Measurements from ENCODE around the gene UBAP1. TPM values are rescaled to one million over a fixed set of nuclear protein-coding genes. Genes with fewer than 3 reads are reported as not detected.
"Not testable (repeated sequence)": the region's sequence is repeated elsewhere in the genome, so short reads cannot be mapped to it uniquely, and the experiment has no call there.

UBAP1 gene
- 35.1 TPM for polyA plus RNA-seq (2013, experiment 1 of 2)
- polyA plus RNA-seq (2013, experiment 2 of 2): 32.3 TPM

- 0% methylated on average over 21 to 38 of the region's 48 CpGs for WGBS, 2 experiments (ENCODE audit: insufficient coverage in 2 of 2)
- H3K9me3 ChIP-seq (ENCODE audit: control insufficient read depth, low read length): no peaks in the 10 kb centered on the region
- peak within 1 kb of the TSS; percentile 95 for H3K27ac ChIP-seq (ENCODE audit: low read depth, low read length, severe bottlenecking)
- peaks cover 19% of the 10 kb centered on the region for H3K36me3 ChIP-seq (ENCODE audit: control insufficient read depth, insufficient read depth, low read length)
- H3K4me1 ChIP-seq (ENCODE audit: control insufficient read depth, insufficient read depth, low read length, poor library complexity, severe bottlenecking): no peaks in the 10 kb centered on the region
- peak within 1 kb of the TSS; percentile 82 for H3K4me3 ChIP-seq (ENCODE audit: extremely low read depth, insufficient read depth, low read length, poor library complexity, severe bottlenecking)
These were observed at the start of gene UBAP1 for GRCh38 chr9:34178436-34179212. TSS of gene UBAP1 (plus strand) at chr9:34179043. CDS start at chr9:34220915, 41,872 bp downstream.

- 93 to 98% methylated on average over 5 to 6 of the region's 7 CpGs for WGBS, 2 experiments (ENCODE audit: insufficient coverage in 2 of 2)
These were observed 47.3 kb upstream of the UBAP1 start for GRCh38 chr9:34131571-34131970.

GRCh38 chr9:34133436-34133949, 45.4 kb upstream of the UBAP1 start:
- Histone ChIP-seq H3K4me3 (ENCODE audit: extremely low read depth, insufficient read depth, low read length, poor library complexity, severe bottlenecking) (no peak overlapping the region), H3K27ac (ENCODE audit: low read depth, low read length, severe bottlenecking) (no peak overlapping the region), H3K36me3 (ENCODE audit: control insufficient read depth, insufficient read depth, low read length) (no peaks in the 10 kb centered on the region), H3K9me3 (ENCODE audit: control insufficient read depth, low read length) (no peaks in the 10 kb centered on the region), H3K4me1 (ENCODE audit: control insufficient read depth, insufficient read depth, low read length, poor library complexity, severe bottlenecking) (no peaks in the 10 kb centered on the region)
- WGBS, 2 experiments (ENCODE audit: insufficient coverage in 2 of 2): 93 to 94% methylated on average over 12 to 16 of the region's 16 CpGs

More at GRCh38 chr9:34131571-34131970, 47.3 kb upstream of the UBAP1 start:
- no peak overlapping the region for H3K27ac ChIP-seq (ENCODE audit: low read depth, low read length, severe bottlenecking)
- H3K4me3 ChIP-seq (ENCODE audit: extremely low read depth, insufficient read depth, low read length, poor library complexity, severe bottlenecking): no peak overlapping the region
- H3K4me1 ChIP-seq (ENCODE audit: control insufficient read depth, insufficient read depth, low read length, poor library complexity, severe bottlenecking): peaks cover 2% of the 10 kb centered on the region
- no peaks in the 10 kb centered on the region for H3K36me3 ChIP-seq (ENCODE audit: control insufficient read depth, insufficient read depth, low read length)
- no peaks in the 10 kb centered on the region for H3K9me3 ChIP-seq (ENCODE audit: control insufficient read depth, low read length)

- Histone ChIP-seq H3K27ac (ENCODE audit: low read depth, low read length, severe bottlenecking) (no peak overlapping the region), H3K36me3 (ENCODE audit: control insufficient read depth, insufficient read depth, low read length) (no peaks in the 10 kb centered on the region), H3K4me1 (ENCODE audit: control insufficient read depth, insufficient read depth, low read length, poor library complexity, severe bottlenecking) (no peaks in the 10 kb centered on the region), H3K9me3 (ENCODE audit: control insufficient read depth, low read length) (no peaks in the 10 kb centered on the region), H3K4me3 (ENCODE audit: extremely low read depth, insufficient read depth, low read length, poor library complexity, severe bottlenecking) (no peak overlapping the region)
- 94 to 97% methylated on average over 14 to 23 of the region's 30 CpGs for WGBS, 2 experiments (ENCODE audit: insufficient coverage in 2 of 2)
These were observed 44.3 kb upstream of the UBAP1 start for GRCh38 chr9:34134521-34134920.

GRCh38 chr9:34138644-34139043, 40.2 kb upstream of the UBAP1 start:
- not testable (repeated sequence) for H3K27ac ChIP-seq (ENCODE audit: low read depth, low read length, severe bottlenecking); H3K4me3 ChIP-seq (ENCODE audit: extremely low read depth, insufficient read depth, low read length, poor library complexity, severe bottlenecking); H3K36me3 ChIP-seq (ENCODE audit: control insufficient read depth, insufficient read depth, low read length); H3K4me1 ChIP-seq (ENCODE audit: control insufficient read depth, insufficient read depth, low read length, poor library complexity, severe bottlenecking); H3K9me3 ChIP-seq (ENCODE audit: control insufficient read depth, low read length)
- WGBS, 2 experiments (ENCODE audit: insufficient coverage in 2 of 2): no CpG with 5 or more reads among the region's 1 CpG

- no peak overlapping the region for H3K27ac ChIP-seq (ENCODE audit: low read depth, low read length, severe bottlenecking)
- no peak overlapping the region for H3K4me3 ChIP-seq (ENCODE audit: extremely low read depth, insufficient read depth, low read length, poor library complexity, severe bottlenecking)
- no peaks in the 10 kb centered on the region for H3K4me1 ChIP-seq (ENCODE audit: control insufficient read depth, insufficient read depth, low read length, poor library complexity, severe bottlenecking)
- WGBS, 2 experiments (ENCODE audit: insufficient coverage in 2 of 2): 94 to 100% methylated on average over 1 to 2 of the region's 5 CpGs
- H3K9me3 ChIP-seq (ENCODE audit: control insufficient read depth, low read length): no peaks in the 10 kb centered on the region
- H3K36me3 ChIP-seq (ENCODE audit: control insufficient read depth, insufficient read depth, low read length): no peaks in the 10 kb centered on the region
These were observed 39.2 kb upstream of the UBAP1 start for GRCh38 chr9:34139477-34140146.

GRCh38 chr9:34140853-34141252, 38.0 kb upstream of the UBAP1 start:
- Histone ChIP-seq H3K4me3 (ENCODE audit: extremely low read depth, insufficient read depth, low read length, poor library complexity, severe bottlenecking) (no peak overlapping the region), H3K27ac (ENCODE audit: low read depth, low read length, severe bottlenecking) (no peak overlapping the region), H3K4me1 (ENCODE audit: control insufficient read depth, insufficient read depth, low read length, poor library complexity, severe bottlenecking) (no peaks in the 10 kb centered on the region), H3K36me3 (ENCODE audit: control insufficient read depth, insufficient read depth, low read length) (no peaks in the 10 kb centered on the region), H3K9me3 (ENCODE audit: control insufficient read depth, low read length) (no peaks in the 10 kb centered on the region)
- 60 to 100% methylated on average over 1 of the region's 2 CpGs for WGBS, 2 experiments (ENCODE audit: insufficient coverage in 2 of 2)

- 80 to 100% methylated on average over 1 of the region's 2 CpGs for WGBS, 2 experiments (ENCODE audit: insufficient coverage in 2 of 2)
- Histone ChIP-seq H3K4me3 (ENCODE audit: extremely low read depth, insufficient read depth, low read length, poor library complexity, severe bottlenecking) (no peak overlapping the region), H3K27ac (ENCODE audit: low read depth, low read length, severe bottlenecking) (no peak overlapping the region), H3K4me1 (ENCODE audit: control insufficient read depth, insufficient read depth, low read length, poor library complexity, severe bottlenecking) (no peaks in the 10 kb centered on the region), H3K36me3 (ENCODE audit: control insufficient read depth, insufficient read depth, low read length) (no peaks in the 10 kb centered on the region), H3K9me3 (ENCODE audit: control insufficient read depth, low read length) (no peaks in the 10 kb centered on the region)
These were observed 35.7 kb upstream of the UBAP1 start for GRCh38 chr9:34143116-34143515.

- Histone ChIP-seq H3K9me3 (ENCODE audit: control insufficient read depth, low read length) (no peaks in the 10 kb centered on the region), H3K4me1 (ENCODE audit: control insufficient read depth, insufficient read depth, low read length, poor library complexity, severe bottlenecking) (no peaks in the 10 kb centered on the region), H3K36me3 (ENCODE audit: control insufficient read depth, insufficient read depth, low read length) (no peaks in the 10 kb centered on the region), H3K27ac (ENCODE audit: low read depth, low read length, severe bottlenecking) (no peak overlapping the region), H3K4me3 (ENCODE audit: extremely low read depth, insufficient read depth, low read length, poor library complexity, severe bottlenecking) (no peak overlapping the region)
- 73 to 94% methylated on average over 3 of the region's 3 CpGs for WGBS, 2 experiments (ENCODE audit: insufficient coverage in 2 of 2)
These were observed 33.7 kb upstream of the UBAP1 start for GRCh38 chr9:34145165-34145564.

- H3K36me3 ChIP-seq (ENCODE audit: control insufficient read depth, insufficient read depth, low read length): no peaks in the 10 kb centered on the region
- WGBS, 2 experiments (ENCODE audit: insufficient coverage in 2 of 2): 74 to 100% methylated on average over 1 to 4 of the region's 4 CpGs
- H3K9me3 ChIP-seq (ENCODE audit: control insufficient read depth, low read length): no peaks in the 10 kb centered on the region
- H3K4me3 ChIP-seq (ENCODE audit: extremely low read depth, insufficient read depth, low read length, poor library complexity, severe bottlenecking): no peak overlapping the region
- no peaks in the 10 kb centered on the region for H3K4me1 ChIP-seq (ENCODE audit: control insufficient read depth, insufficient read depth, low read length, poor library complexity, severe bottlenecking)
- H3K27ac ChIP-seq (ENCODE audit: low read depth, low read length, severe bottlenecking): no peak overlapping the region
These were observed 27.4 kb upstream of the UBAP1 start for GRCh38 chr9:34151398-34151797.

GRCh38 chr9:34154057-34154456, 24.8 kb upstream of the UBAP1 start:
- H3K36me3 ChIP-seq (ENCODE audit: control insufficient read depth, insufficient read depth, low read length): no peaks in the 10 kb centered on the region
- no peaks in the 10 kb centered on the region for H3K9me3 ChIP-seq (ENCODE audit: control insufficient read depth, low read length)
- no peak overlapping the region for H3K4me3 ChIP-seq (ENCODE audit: extremely low read depth, insufficient read depth, low read length, poor library complexity, severe bottlenecking)
- no peak overlapping the region for H3K27ac ChIP-seq (ENCODE audit: low read depth, low read length, severe bottlenecking)
- WGBS, 2 experiments (ENCODE audit: insufficient coverage in 2 of 2): no CpG with 5 or more reads among the region's 1 CpG
- H3K4me1 ChIP-seq (ENCODE audit: control insufficient read depth, insufficient read depth, low read length, poor library complexity, severe bottlenecking): peaks cover 7% of the 10 kb centered on the region

All from mesodermal cell (in vitro differentiated cells).